Measurements from ENCODE around the gene ACOXL. TPM values are rescaled to one million over a fixed set of nuclear protein-coding genes. Genes with fewer than 3 reads are reported as not detected.

Gene ACOXL
- total RNA-seq, 1 donor from 2014 or later = not detected

GRCh38 chr2:111148925-111149324, 416.6 kb downstream of the ACOXL start:
- TF ChIP-seq CTCF (conservative IDR thresholded peaks at IDR 0.05) = no peak
- H3K9me3 Mint-ChIP-seq = no peaks in the 10 kb centered on the region
- DNase-seq (ENCODE audit: low read depth, low spot score) = no peak
- no peak overlapping the region for H3K4me3 Mint-ChIP-seq
- no peaks in the 10 kb centered on the region for H3K27me3 Mint-ChIP-seq (ENCODE audit: low read depth)
- no peak overlapping the region for H3K27ac Mint-ChIP-seq (ENCODE audit: unreplicated experiment)
- H3K36me3 Mint-ChIP-seq (ENCODE audit: low read depth) = peaks cover 8% of the 10 kb centered on the region
- peaks cover 21% of the 10 kb centered on the region for H3K4me1 Mint-ChIP-seq

GRCh38 chr2:111149882-111150455, 417.6 kb downstream of the ACOXL start:
- Mint-ChIP-seq H3K36me3 (ENCODE audit: low read depth) (peaks cover 8% of the 10 kb centered on the region), H3K9me3 (no peaks in the 10 kb centered on the region), H3K4me3 (no peak overlapping the region), H3K27me3 (ENCODE audit: low read depth) (no peaks in the 10 kb centered on the region), H3K4me1 (peaks cover 30% of the 10 kb centered on the region), H3K27ac (ENCODE audit: unreplicated experiment) (no peak overlapping the region)
- DNase-seq (ENCODE audit: low read depth, low spot score) = no peak
- TF ChIP-seq CTCF (conservative IDR thresholded peaks at IDR 0.05) = no peak

- no peak for DNase-seq (ENCODE audit: low read depth, low spot score)
- Mint-ChIP-seq H3K9me3 (no peaks in the 10 kb centered on the region), H3K4me3 (peak overlapping the region; percentile 58), H3K4me1 (peaks cover 57% of the 10 kb centered on the region), H3K36me3 (ENCODE audit: low read depth) (peaks cover 22% of the 10 kb centered on the region), H3K27ac (ENCODE audit: unreplicated experiment) (peak overlapping the region; percentile 85), H3K27me3 (ENCODE audit: low read depth) (no peaks in the 10 kb centered on the region)
- no peak for TF ChIP-seq CTCF (conservative IDR thresholded peaks at IDR 0.05)
These were observed 422.4 kb downstream of the ACOXL start for GRCh38 chr2:111154758-111155157.

GRCh38 chr2:111155610-111156009, 423.2 kb downstream of the ACOXL start:
- DNase-seq (ENCODE audit: low read depth, low spot score) = no peak
- Mint-ChIP-seq H3K9me3 (no peaks in the 10 kb centered on the region), H3K4me3 (no peak overlapping the region), H3K27ac (ENCODE audit: unreplicated experiment) (peak overlapping the region; percentile 85), H3K27me3 (ENCODE audit: low read depth) (no peaks in the 10 kb centered on the region), H3K4me1 (peaks cover 63% of the 10 kb centered on the region), H3K36me3 (ENCODE audit: low read depth) (peaks cover 27% of the 10 kb centered on the region)
- TF ChIP-seq CTCF (conservative IDR thresholded peaks at IDR 0.05) = no peak

GRCh38 chr2:111156529-111156928, 424.2 kb downstream of the ACOXL start:
- no peak for DNase-seq (ENCODE audit: low read depth, low spot score)
- H3K4me1 Mint-ChIP-seq = peaks cover 63% of the 10 kb centered on the region
- H3K27ac Mint-ChIP-seq (ENCODE audit: unreplicated experiment) = no peak overlapping the region
- no peak overlapping the region for H3K4me3 Mint-ChIP-seq
- TF ChIP-seq CTCF (conservative IDR thresholded peaks at IDR 0.05) = no peak
- peaks cover 24% of the 10 kb centered on the region for H3K36me3 Mint-ChIP-seq (ENCODE audit: low read depth)
- no peaks in the 10 kb centered on the region for H3K27me3 Mint-ChIP-seq (ENCODE audit: low read depth)
- no peaks in the 10 kb centered on the region for H3K9me3 Mint-ChIP-seq

Data from neural crest cell (in vitro differentiated cells).